Coronary artery (tissue), 2 donors: ENCODE results near the gene MYH2.
"Not testable (repeated sequence)": the region's sequence is repeated elsewhere in the genome, so short reads cannot be mapped to it uniquely, and the experiment has no call there.

Source experiments
- DNase-seq: peaks from one replicate; pipeline ENCODE4 v3.0.0-alpha.2; 2017; ENCODE audit warnings: low spot score
- H3K27ac ChIP-seq, 2 donors: fragments of 200-600 bp; sonication (generic); one replicate each; pipeline ENCODE4 v1.5.1; 2016 to 2019
- H3K4me3 ChIP-seq: fragments of 200-600 bp; sonication (generic); 2 replicates; pipeline ENCODE4 v1.5.1; 2016; ENCODE audit warnings: mild to moderate bottlenecking, moderate library complexity
- CTCF ChIP-seq: fragments of 200-600 bp; sonication (generic); IDR thresholded peaks from one replicate; pipeline ENCODE4 v1.5.1; 2019; ENCODE audit warnings: antibody characterized with exemption

Gene MYH2

GRCh38 chr17:10563991-10564660 is 14.7 kb upstream of the MYH2 start:
- TF ChIP-seq CTCF = no peak
- H3K4me3 ChIP-seq = no peak overlapping the region
- no peak for DNase-seq
- H3K27ac ChIP-seq = no peak overlapping the region

- H3K27ac ChIP-seq = no peak overlapping the region
- no peak overlapping the region for H3K4me3 ChIP-seq
- no peak for DNase-seq
- no peak for TF ChIP-seq CTCF
These were observed 8.6 kb upstream of the MYH2 start for GRCh38 chr17:10558049-10558448.

- no peak overlapping the region for H3K4me3 ChIP-seq
- no peak for DNase-seq
- no peak overlapping the region for H3K27ac ChIP-seq
- no peak for TF ChIP-seq CTCF
These were observed 8.0 kb upstream of the MYH2 start for GRCh38 chr17:10557422-10557821.

GRCh38 chr17:10556301-10557005 is 7.0 kb upstream of the MYH2 start:
- H3K27ac ChIP-seq = no peak overlapping the region
- H3K4me3 ChIP-seq = no peak overlapping the region
- no peak for DNase-seq
- no peak for TF ChIP-seq CTCF

GRCh38 chr17:10550014-10550413 is 556 bp upstream of the MYH2 start:
- H3K4me3 ChIP-seq = no peak overlapping the region
- no peak for DNase-seq
- H3K27ac ChIP-seq = no peak overlapping the region
- no peak for TF ChIP-seq CTCF

- TF ChIP-seq CTCF = no peak
- Histone ChIP-seq H3K27ac (no peak overlapping the region), H3K4me3 (no peak overlapping the region)
- no peak for DNase-seq
These were observed 2.1 kb downstream of the MYH2 start for GRCh38 chr17:10547351-10547750.

- not testable (repeated sequence) for H3K4me3 ChIP-seq, H3K27ac ChIP-seq, DNase-seq
These were observed 6.0 kb downstream of the MYH2 start for GRCh38 chr17:10543486-10543885.

- not testable (repeated sequence) for H3K4me3 ChIP-seq, DNase-seq, H3K27ac ChIP-seq
These were observed 8.3 kb downstream of the MYH2 start for GRCh38 chr17:10541179-10541578.
